Activated CD4-positive, alpha-beta T cell treated with anti-CD3 and anti-CD28 coated beads, Interleukin-2, amount 50 U/mL, for 16 hours (primary cell): ENCODE data around the gene HSPA8.
"Not testable (repeated sequence)": the region's sequence is repeated elsewhere in the genome, so short reads cannot be mapped to it uniquely, and the experiment has no call there.

Source experiments
- DNase-seq: peaks from one replicate; pipeline ENCODE4 v3.0.0-alpha.2; 2020

The HSPA8 gene

GRCh38 chr11:123061403-123062157 lies at the start of gene HSPA8:
Gene HSPA8 (minus strand): TSS chr11:123062136. CDS start chr11:123061324, 812 bp downstream.
- peak; percentile 83 for DNase-seq

DNA sequence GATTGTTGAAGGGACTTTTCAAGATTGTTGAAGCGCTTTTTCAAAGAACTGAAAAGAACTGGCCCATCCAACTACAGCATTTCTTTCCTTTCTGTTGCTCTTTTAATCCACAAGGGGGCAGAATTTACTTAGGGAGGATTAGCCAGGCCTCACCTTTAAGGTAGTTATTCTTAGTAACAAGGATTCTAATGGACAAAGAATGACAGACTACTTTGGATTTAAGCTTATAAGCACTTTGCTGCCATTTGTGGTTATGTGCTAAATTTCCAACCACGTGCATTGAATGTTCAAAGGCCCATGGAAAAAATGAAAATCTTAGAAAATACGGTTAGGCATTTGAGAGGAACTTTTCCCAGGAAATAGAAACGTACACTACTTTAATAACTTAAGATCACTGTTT lies 49.5 kb upstream of the HSPA8 start:
- peak; percentile 63 for DNase-seq

DNA sequence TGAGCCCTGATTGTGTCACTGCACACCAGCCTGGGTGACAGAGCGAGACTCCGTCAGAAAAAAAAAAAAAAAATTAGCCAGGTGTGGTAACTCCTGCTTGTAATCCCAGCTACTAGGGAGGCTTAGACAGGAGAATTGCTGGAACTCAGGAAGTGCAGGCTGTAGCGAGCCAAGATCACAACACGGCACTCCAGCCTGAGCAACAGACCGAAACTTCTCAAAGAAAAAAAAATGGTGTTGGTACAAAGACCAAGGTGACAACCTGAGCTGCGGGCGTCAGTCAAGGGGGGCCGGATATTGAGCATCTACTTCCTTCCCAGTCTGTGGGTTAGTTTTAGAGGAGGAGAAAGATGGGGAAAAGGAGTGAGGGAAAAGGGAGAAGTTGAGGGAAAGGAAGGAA lies 48.5 kb upstream of the HSPA8 start:
- no peak for DNase-seq

- DNase-seq, result no peak
Measured at GRCh38 chr11:123107945-123108495, 46.1 kb upstream of the HSPA8 start.

- no peak for DNase-seq
Measured at GRCh38 chr11:123104697-123105096, 42.8 kb upstream of the HSPA8 start.

DNA sequence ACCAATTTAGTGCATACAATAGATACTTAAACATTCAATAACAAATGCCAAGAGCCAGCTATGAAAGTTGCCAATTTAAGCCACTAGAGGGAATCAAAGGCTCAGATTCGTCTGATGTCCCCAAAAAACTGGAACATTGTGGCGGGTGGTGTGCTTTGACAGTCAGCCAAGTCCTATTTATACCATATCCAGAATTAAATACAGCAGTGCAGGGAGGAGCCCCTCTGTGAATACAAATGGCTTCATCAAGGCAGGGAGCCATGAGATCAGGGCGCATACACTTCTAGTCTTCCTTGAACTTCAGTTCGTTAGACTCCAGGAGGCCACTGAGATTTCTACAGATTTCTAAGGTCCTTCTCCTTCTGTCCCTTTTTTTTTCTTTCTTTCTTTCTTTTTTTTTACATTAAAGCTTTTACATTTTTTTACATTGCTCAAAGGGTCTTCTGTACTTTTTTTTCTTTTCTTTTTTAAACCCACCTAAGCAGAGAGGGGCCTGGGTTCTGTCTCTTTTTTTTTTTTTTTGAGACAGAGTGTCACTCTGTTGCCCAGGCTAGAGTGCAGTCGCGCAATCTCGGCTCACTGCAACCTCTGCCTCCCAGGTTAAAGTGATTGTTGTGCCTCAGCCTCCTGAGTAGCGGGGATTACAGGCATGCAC lies 41.5 kb upstream of the HSPA8 start:
- DNase-seq, result peak; percentile 48

GRCh38 chr11:123100379-123101085 lies 38.6 kb upstream of the HSPA8 start:
- DNase-seq, result no peak

- DNase-seq, result no peak
Measured at GRCh38 chr11:123098990-123099389, 37.1 kb upstream of the HSPA8 start.

- no peak for DNase-seq
Measured at GRCh38 chr11:123093739-123094138, 31.8 kb upstream of the HSPA8 start.

DNA sequence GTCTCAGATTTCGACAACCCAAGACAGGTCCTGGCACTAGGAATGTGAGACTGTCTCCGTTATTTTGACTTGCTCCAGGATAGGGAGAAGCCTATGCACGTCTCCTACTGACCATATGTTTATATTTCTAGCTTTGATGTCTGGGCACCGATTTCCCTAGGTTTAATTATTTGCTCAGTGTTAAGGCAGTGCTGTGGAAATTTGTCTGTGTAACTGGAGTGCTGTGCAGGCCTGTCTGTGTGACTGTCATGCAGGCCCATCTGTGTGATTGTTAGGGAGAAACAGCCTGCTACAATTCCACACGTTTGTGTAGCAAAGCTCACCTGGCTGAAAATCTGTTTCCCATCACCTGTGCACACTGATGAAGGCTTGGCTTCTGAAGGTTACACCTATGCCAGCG lies 29.6 kb upstream of the HSPA8 start:
- no peak for DNase-seq

- DNase-seq, result not testable (repeated sequence)
Measured at GRCh38 chr11:123090168-123090567, 28.2 kb upstream of the HSPA8 start.

- not testable (repeated sequence) for DNase-seq
Measured at GRCh38 chr11:123088896-123089295, 27.0 kb upstream of the HSPA8 start.

- DNase-seq, result peak; percentile 68
Measured at GRCh38 chr11:123087657-123088056, 25.7 kb upstream of the HSPA8 start.

DNA sequence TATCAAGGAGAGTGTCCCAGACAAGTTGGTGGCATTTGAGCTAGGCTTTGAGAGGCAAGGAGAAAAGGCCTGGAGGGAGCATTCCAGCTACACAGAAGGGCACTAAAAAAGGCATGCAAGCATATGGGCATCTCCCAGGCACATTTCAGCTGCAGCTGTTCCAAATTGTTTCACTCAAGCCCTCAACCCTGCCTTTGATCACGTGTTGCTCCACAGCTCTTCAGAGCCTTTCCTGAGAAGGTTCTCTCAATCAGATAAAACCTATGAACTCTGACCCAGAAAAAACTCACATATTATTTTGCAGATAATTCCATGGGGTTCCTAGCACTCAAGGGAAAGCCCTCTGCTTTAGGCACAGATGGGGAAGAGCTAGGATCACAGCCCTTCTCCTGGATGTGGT lies 24.4 kb upstream of the HSPA8 start:
- no peak for DNase-seq

GRCh38 chr11:123085497-123085896 lies 23.6 kb upstream of the HSPA8 start:
- DNase-seq, result no peak

GRCh38 chr11:123084454-123084853 lies 22.5 kb upstream of the HSPA8 start:
- no peak for DNase-seq

GRCh38 chr11:123083623-123084029 lies 21.7 kb upstream of the HSPA8 start:
- peak; percentile 76 for DNase-seq

DNA sequence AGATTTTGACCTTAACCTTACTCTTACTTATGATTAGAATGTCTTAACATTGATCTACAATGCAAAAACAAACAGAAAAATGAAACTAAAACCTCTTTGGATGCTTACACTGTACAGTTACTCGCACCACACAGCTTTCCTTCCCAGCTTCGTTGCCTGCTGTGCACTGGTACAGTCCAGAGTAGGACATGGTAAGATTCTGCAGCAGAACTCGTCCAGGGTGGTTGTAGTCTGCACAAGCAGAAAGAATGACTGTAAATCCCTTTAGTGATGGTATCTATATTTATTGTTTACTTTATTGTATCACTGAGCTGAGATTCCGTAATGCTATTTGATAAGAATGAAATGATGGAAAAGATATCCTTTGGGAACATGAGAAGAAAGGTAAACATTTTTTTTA lies 21.0 kb upstream of the HSPA8 start:
- DNase-seq, result no peak

DNA sequence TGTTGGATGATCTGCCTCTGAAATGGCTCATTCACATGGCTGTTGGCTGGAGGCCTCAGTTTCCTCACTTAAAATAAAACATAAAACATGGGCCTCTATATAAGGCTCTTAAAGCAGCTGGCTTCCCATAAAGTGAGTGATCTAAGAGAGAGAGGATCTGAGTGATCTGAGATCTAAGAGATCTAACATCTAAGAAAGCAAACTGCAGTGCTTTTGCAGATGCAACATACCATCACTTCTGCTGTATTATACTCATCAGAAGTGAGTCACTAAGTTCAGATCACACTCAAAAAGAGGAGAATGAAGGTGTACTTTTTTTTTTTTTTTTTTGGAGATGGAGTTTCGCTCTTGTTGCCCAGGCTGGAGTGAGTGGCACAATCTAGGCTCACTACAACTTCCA lies 18.1 kb upstream of the HSPA8 start:
- no peak for DNase-seq

DNA sequence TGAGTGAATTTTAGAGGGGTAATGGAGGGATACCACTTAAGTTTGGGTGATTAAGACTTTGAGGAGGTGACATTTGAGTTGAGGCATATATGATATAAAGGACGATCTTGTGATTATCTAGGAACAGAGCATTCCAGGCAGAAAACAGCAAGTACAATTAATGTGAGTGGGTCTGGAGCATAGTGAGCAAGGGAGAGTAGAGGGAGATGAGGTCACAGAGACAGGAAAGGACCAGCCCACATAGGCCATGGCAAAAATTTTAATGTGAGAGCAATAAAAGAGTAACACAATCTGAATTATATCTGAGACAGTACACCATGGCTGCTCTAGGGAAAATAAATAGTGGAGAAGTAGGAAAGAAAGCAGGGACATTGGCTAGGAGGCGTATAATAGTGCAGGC lies 14.5 kb upstream of the HSPA8 start:
- no peak for DNase-seq

DNA sequence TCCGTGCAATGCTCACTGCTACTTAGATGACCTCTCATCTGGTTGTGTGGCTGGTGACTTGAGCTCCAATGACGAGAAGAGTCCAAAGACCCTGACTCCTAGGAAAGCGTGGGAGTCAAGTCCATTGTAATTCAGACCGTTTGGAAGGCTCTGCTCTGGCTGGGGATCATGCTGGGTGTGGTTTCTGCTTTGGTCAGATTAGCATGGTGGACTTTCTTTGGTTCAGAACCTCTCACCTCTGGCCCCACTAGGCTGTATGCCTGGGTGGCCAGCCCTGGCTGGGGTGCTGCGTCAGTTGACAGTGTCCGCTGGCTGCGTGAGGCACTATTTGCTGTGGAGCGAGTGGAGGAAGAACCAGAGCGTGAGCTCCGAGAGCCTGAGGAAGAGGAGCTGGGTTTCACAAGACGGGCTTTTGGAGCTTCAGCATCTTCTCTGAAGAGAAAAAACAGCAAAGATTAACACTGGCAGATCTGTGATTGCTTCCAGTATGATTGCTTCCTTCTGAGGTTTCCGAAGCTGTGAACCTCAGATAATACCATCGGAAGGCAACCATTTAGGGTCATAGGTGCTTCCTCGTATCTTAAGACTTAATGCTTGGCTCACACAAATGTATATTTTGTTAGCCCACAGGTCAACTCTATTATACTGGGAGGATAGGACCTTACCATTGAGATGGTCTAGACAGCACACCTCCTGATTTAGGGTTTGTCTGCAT lies 11.6 kb upstream of the HSPA8 start:
- no peak for DNase-seq

- DNase-seq, result no peak
Measured at GRCh38 chr11:123072762-123073161, 10.8 kb upstream of the HSPA8 start.

DNA sequence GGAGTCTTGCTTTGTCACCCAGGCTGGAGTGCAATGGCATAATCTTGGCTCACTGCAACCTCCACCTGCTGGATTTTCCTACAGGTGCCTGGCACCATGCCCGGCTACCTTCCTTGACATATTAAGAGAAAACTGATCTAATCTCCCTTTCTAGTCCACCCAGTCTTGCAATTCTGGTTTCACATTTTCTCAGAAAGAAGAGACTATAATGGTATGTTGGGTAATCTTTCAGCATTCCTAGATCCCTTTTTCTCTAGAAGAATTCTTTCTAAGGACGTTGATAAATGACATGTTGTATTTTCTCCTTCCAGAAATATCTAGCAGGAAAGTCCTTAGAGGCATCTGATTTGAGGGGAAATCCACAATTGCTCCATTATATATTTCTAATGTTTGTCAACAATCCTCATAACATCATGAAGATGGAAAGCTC lies 10.4 kb upstream of the HSPA8 start:
- no peak for DNase-seq
